Fibroblast of skin of scalp (primary cell): Measurements from ENCODE around the gene DPY19L3.

Experiments used
- DNase-seq: peaks from one replicate; pipeline ENCODE4 v3.0.0-alpha.2; 2013

DPY19L3 gene

GRCh38 chr19:32530773-32531172, 125.2 kb downstream of the DPY19L3 start:
- DNase-seq: no peak

GRCh38 chr19:32532233-32532632, 126.7 kb downstream of the DPY19L3 start:
- no peak for DNase-seq
